HG03060 (cell line): ENCODE results near the gene PSG2.
"Not testable (repeated sequence)": the region's sequence is repeated elsewhere in the genome, so short reads cannot be mapped to it uniquely, and the experiment has no call there.

Source experiments
- ATAC-seq: cut with Tn5 transposase; IDR thresholded peaks from one replicate; pipeline ENCODE4 v1.9.1; 2021; ENCODE audit warnings: low read depth, moderate number of reproducible peaks; ENCODE audit not compliant: unreplicated experiment

Gene PSG2

GRCh38 chr19:43083721-43084120 is 1.2 kb upstream of the PSG2 start:
- not testable (repeated sequence) for ATAC-seq

- no peak for ATAC-seq
Measured at GRCh38 chr19:43078311-43078710, 4.2 kb downstream of the PSG2 start.

GRCh38 chr19:43077881-43078280 is 4.6 kb downstream of the PSG2 start:
- not testable (repeated sequence) for ATAC-seq

DNA sequence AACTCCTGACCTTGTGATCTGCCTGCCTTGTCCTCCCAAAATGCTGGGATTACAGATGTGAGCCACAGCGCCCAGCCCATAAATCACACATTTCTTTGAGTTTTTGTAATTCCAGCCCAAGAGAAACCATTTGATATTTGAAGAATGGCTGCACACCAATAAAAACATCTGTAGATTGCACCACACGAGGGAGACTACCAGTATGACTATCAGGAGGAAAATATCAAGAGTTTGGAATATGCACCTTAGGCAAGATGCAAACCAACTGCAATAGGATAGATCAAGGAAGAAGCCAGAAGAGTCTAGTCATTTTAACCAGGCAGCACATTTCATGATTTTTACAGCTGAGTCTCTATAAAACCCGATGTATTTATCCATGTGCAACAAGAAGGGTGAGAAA is 20.1 kb downstream of the PSG2 start:
- ATAC-seq: not testable (repeated sequence)

- not testable (repeated sequence) for ATAC-seq
Measured at GRCh38 chr19:43061326-43061725, 21.2 kb downstream of the PSG2 start.

DNA sequence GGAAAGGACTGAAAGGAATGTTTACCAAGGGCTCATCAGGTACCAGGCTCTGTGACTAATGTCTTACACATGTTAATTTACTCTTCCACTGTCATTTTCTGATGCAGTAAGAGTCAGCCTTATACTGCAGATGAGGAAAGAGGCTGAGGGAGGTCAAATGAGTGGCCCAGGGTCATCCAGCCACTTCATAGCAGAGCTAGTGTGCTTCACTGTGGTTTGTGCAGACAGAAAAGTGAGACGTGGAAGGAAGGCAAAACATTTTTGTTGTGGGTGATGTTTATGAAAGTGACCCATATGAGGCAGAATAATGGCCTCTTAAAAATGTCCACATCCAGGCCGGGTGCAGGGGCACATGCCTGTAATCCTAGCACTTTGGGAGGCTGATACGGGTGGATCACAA is 22.2 kb downstream of the PSG2 start:
- not testable (repeated sequence) for ATAC-seq

GRCh38 chr19:43059482-43059881 is 23.0 kb downstream of the PSG2 start:
- ATAC-seq: not testable (repeated sequence)

- ATAC-seq: not testable (repeated sequence)
Measured at GRCh38 chr19:43058440-43058839, 24.1 kb downstream of the PSG2 start.

DNA sequence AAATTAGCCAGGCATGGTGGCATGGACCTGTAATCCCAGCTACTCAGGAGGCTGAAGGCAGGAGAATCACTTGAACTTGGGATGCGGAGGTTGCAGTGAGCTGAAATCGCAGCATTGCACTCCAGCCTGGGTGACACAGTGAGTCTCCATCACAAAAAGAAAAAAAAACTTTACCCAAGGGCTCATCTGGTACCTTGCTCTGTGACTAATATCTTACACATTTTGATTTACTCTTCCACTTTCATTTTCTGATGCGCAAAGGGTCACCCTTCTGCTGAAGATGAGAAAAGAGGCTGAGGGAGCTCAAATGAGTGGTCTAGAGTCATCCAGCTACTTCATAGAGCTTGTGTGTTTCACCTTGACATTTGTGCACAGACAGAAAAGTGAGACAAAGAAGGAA is 34.5 kb downstream of the PSG2 start:
- not testable (repeated sequence) for ATAC-seq

- not testable (repeated sequence) for ATAC-seq
Measured at GRCh38 chr19:43046578-43046977, 35.9 kb downstream of the PSG2 start.

DNA sequence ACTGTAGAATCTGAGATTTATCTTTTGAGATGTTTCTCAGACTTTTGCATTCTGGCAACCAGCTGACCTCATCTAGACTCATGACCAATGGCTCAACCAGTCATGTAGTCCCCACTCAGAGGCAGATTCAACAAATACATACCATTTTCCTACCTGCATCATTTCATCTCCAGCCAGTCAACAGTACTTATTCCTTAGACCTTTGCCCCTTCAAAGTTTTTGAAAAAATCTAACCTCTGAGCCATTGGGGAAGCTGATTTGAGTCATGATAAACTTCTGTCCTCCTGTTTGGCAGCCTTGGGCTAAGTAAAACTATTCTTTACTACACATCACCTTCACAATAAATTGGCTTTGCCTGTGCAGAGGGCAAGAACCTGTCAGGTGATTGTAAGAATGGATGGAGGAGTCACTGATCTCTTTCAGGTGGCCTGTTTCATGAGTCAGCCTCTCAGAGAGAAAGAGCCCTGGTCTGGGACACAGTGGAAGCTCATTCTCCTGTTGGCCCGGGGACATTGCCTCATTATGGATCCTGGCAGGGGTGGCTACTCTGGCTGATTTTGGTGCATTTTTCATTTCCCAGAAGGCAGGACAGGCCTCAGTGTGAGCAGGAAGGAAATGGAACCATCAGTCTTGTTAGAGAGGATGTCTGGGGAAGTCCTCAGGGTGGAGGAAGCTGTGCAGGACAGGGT is 38.9 kb downstream of the PSG2 start:
- not testable (repeated sequence) for ATAC-seq

- not testable (repeated sequence) for ATAC-seq
Measured at GRCh38 chr19:43031645-43032044, 50.9 kb downstream of the PSG2 start.

- ATAC-seq: no peak
Measured at GRCh38 chr19:43028866-43029265, 53.6 kb downstream of the PSG2 start.

GRCh38 chr19:43027985-43028384 is 54.5 kb downstream of the PSG2 start:
- ATAC-seq: not testable (repeated sequence)

- ATAC-seq: not testable (repeated sequence)
Measured at GRCh38 chr19:43027061-43027460, 55.4 kb downstream of the PSG2 start.

GRCh38 chr19:43026369-43026768 is 56.1 kb downstream of the PSG2 start, which contains the start of gene PSG11:
Gene PSG11 (minus strand): TSS chr19:43026469. CDS start chr19:43026372, 97 bp downstream.
- ATAC-seq: not testable (repeated sequence)

- not testable (repeated sequence) for ATAC-seq
Measured at GRCh38 chr19:43022098-43022497, 60.4 kb downstream of the PSG2 start.

DNA sequence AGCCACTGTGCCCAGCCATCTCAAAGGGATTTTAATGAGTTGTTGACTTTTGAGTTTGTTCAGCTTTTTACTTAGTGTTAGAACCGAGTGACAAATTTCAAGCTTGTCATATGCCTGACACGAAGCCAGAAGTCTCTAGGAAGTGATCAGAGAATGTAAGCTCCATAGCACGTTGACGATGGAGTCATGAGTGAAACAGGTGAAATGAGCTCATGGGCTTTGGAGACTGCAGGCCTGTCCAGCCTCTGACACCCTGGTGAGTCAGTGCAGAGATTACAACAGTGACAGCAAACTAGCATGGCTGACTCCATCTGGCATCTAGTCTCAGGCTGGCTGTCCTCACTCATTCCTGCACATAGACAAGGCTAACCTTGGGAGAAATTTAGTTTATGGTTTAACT is 60.9 kb downstream of the PSG2 start:
- not testable (repeated sequence) for ATAC-seq

DNA sequence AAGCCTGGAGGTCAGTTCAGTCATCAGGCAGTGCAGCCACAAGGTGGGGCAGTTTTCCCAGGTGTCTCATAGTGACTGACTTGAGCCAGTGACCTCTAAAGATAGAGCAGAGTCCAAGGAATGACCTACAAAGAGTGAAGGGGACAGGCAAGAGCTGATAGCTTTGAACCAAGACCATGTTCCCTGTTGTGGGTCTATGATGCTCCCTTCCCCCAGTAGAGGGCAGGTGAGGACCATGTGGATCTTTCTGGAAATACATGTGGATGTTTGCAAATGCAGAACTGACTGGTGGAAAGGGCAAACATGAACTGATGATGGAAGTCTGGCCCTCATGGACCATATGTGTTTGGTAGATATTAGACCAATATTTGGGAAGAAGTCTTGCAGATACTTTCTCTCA is 62.9 kb downstream of the PSG2 start:
- ATAC-seq: not testable (repeated sequence)
